GM21360 (cell line): ENCODE data around the gene GARRE1.
A peak's percentile ranks its signal among the peaks of the same experiment; 100 is the strongest.
"Not testable (repeated sequence)": the region's sequence is repeated elsewhere in the genome, so short reads cannot be mapped to it uniquely, and the experiment has no call there.

Experiments
- ATAC-seq: cut with Tn5 transposase; IDR thresholded peaks from one replicate; pipeline ENCODE4 v1.9.1; 2021; ENCODE audit warnings: mild to moderate bottlenecking, moderate library complexity; ENCODE audit not compliant: unreplicated experiment

Gene GARRE1

DNA sequence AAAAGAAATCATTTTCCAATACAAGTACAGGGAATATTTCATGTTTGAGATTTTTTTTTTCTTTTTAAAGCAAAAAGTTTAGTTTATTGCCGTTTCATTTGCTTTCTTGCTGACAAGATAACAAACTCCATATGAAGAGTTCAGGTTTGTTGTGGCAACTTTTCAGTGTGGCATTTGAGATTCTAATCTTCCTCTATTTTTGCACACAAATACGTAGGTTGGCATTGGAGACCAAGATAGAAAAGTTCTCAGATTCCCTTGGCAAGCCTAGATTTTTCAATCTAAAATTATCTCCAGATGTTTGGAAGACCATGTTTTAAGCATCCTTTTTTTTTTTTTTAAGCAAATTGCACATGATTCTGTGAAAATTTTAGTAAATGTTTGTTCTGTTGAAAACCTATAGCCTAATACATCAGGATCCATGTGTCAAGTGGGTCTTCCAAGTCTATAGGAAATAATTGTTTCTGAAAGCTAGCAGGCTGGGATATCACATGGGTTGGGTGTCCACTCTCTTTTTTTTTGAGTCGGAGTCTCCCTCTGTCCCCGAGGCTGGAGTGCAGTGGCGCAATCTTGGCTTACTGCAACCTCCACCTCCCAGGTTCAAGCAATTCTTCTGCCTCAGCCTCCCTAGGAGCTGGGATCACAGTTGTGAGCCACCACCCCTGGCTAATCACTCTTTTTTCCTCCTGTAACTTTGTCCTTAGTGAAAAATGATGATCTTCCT, 2.6 kb downstream of the GARRE1 start:
- ATAC-seq = no peak

- no peak for ATAC-seq
These were observed 3.2 kb downstream of the GARRE1 start for GRCh38 chr19:34257559-34257924.

DNA sequence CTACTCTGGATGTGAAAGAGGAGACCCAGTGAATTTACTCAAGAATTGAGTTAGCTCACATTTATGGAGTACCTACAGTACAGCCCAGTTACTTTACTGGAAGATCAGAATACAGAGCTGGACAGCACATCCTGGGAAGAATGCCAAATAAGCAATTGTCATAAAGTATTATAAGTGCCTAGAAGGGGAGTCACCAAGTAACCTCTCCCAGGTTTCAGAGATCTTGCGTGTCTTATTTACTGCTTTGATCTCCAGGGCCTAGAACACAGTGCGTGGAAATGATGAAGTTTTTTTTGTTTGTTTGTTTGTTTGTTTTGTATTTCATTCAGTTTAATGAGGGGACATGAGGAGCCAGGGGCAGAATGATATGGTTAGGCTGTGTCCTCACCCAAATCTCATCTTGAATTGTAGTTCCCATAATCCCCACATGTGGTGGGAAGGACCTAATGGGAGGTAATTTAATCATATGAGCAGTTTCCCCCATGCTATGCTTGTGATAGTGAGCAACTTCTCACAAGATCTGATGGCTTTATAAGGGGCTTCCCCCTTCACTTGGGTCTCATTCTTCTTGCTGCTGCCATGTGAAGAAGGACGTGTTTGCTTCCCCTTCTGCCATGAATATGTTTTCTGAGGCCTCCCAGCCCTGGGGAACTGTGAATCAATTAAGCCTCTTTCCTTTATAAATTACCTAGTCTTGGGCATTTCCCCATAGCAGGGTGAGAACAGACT, 5.2 kb downstream of the GARRE1 start:
- ATAC-seq = no peak

- no peak for ATAC-seq
These were observed 6.4 kb downstream of the GARRE1 start for GRCh38 chr19:34260771-34261173.

- no peak for ATAC-seq
These were observed 7.2 kb downstream of the GARRE1 start for GRCh38 chr19:34261334-34262109.

GRCh38 chr19:34263745-34264237, 9.4 kb downstream of the GARRE1 start:
- no peak for ATAC-seq

- ATAC-seq = no peak
These were observed 10.9 kb downstream of the GARRE1 start for GRCh38 chr19:34265221-34265650.

- ATAC-seq = no peak
These were observed 14.7 kb downstream of the GARRE1 start for GRCh38 chr19:34269081-34269480.

DNA sequence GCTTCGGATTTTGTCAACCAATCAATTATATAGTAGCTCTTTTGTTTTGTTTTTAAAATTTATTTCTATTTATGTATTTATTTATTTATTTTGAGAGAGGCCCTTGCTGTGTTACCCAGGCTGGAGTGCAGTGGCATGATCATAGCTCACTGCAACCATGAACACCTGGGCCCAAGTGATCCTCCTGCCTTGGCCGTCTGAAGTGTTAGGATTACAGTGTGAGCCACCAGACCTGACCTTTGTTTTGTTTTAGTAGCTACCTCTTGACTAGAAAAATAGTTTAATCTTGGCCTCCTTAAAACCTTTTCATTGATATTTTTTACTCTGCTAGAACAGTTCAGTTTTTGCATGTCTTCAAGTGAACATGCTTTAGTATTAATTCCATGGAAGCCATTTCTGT, 15.1 kb downstream of the GARRE1 start:
- no peak for ATAC-seq

DNA sequence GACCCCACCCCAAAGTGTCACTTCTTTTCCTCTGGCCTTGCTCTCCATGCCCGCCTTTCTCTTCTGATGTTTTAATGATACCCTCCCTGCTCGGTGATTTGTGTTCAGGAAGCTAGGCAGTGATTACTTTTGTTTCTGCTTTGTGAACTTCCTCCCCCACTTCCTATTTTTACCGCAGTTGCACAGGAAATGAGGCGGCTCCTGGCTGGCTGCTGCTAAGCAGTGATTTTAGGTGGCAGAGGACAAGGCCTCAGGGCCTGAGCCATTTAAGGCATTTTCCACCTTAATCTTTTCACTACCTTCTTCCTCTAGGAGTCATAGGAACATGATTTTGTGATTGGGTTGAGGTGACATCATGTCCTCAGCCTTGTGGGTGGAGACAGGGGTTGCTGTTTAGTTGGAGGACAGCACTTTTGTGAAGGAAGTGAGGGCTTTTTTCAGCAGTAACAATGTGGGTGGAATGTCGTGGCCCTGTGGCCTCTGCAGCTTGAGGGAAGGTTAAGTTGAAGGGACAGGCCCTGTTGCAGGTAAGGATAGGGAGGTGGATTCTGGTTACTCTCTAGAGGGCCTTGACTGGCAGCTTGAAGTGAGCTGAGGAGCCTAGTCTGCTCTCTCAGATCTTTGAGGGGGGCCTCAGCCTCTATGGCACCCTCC, 15.7 kb downstream of the GARRE1 start:
- ATAC-seq = peak; percentile 73

DNA sequence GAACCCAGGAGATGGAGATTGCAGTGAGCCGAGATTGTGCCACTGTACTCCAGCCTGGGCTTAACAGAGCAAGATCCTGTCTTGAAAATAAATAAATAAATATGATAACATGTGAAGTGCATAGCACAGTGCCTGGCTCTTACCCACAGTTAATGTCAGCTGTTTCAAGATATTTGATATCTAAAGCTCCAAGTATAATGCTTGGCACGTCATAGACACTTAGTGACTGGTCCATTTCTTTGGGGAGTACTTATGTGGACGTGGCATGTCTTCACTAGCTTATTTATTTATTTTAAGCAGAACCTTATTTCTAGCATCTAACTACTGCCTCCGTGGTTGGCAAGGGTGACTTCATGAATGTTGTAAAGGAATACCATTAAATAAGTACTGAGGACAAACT, 18.8 kb downstream of the GARRE1 start:
- no peak for ATAC-seq

GRCh38 chr19:34274284-34274826, 20.0 kb downstream of the GARRE1 start:
- ATAC-seq = no peak

DNA sequence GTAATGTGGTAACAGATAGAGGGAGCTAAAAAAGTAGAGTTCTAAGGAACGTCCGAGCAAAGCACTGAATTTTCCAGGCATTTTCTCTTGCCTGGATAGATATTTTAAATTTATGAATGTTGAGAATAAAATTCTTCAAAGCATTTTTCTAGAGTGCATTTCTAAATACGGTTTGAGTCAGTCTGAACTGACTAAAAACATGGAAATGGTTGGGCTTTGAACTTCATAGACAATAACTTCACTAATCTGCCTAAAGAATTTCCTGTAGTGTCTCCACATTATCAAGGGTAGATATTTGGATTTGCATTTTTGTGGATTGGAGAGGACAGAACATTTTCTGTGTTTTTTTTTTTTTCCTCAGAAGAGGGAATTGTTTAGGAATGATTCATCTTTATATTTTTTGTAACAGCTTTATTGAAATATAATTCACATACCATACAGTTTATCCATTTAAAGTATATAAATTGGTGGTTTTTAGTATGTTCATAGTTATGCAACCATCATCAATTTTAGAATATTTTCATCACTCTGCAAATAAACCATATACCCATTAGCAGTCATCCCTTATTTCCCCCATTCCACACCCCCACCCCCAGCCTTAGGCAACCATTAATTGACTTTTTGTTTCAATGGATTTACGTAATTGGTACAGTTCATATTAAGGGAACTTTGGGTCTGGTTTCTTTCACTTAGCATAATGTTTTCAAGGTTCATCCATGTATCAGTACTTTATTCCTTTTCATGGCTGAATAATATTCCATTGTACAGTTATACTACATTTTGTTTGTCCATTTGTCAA, 20.7 kb downstream of the GARRE1 start:
- ATAC-seq = no peak

GRCh38 chr19:34275705-34276104, 21.4 kb downstream of the GARRE1 start:
- no peak for ATAC-seq

DNA sequence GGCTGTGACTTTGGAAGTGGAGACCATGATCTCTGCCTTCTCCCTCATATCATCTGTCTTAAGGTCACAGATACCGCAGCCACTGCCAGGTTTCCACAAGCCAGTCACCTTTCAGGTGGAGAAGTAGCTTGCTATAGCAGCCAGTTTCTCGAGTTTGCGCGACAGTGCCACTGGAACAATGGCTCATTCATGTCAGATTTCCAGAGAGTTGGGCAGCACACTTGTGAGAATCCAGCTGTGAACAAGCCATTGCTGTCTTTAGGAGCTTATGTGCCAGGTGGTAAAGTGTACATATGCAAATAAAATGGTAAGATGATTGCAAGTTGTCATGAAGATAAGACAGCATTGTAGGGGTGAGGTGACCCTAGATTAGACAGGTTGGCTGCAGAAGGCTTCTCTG, 22.3 kb downstream of the GARRE1 start:
- ATAC-seq = no peak

DNA sequence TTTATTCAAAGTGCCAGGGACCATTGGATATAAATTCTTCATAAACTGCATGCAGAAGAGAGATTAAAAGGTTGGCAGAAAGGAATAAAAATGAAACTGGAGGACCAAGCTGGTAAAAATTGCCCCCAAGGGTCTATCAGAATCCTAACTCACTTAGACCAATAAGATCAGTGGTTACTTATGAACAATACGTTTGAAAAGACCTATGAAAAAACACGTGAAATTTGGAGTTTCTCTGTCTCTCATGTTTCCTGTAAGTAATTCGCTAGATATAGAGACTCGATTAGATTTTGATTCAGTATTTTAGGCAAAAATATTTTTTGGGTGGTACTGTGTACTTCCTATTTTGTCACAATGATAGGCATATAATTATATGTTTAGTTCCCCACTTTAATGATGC, 22.9 kb downstream of the GARRE1 start:
- ATAC-seq = no peak

- ATAC-seq = no peak
These were observed 24.4 kb downstream of the GARRE1 start for GRCh38 chr19:34278783-34279182.

DNA sequence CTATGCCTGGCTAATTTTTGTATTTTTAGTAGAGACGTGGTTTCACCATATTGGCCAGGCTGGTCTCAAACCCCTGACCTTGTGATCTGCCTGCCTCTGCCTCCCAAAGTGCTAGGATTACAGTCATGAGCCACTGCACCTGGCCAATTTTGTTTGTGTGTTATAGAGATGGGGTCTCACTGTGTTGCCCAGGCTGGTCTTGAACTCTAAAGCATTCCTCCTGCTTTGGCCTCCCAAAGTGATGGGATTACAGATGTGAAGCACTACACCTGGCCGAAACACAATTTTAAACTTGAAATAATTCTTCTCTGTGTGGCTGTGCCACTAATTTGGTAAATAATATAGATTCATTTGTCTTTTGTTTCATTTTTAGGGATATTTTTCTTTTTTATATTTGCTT, 27.1 kb downstream of the GARRE1 start:
- ATAC-seq = not testable (repeated sequence)

- ATAC-seq = no peak
These were observed 28.5 kb downstream of the GARRE1 start for GRCh38 chr19:34282611-34283519.
